Measurements from ENCODE around the gene IL4. TPM values are rescaled to one million over a fixed set of nuclear protein-coding genes. Genes with fewer than 3 reads are reported as not detected.
A peak's percentile ranks its signal among the peaks of the same experiment; 100 is the strongest.

The IL4 gene
- total and polyA plus RNA-seq, 2 donors from 2014 or later = not detected

GRCh38 chr5:132655821-132656773, 17.7 kb upstream of the IL4 start:
- TF ChIP-seq, protein P1, sequence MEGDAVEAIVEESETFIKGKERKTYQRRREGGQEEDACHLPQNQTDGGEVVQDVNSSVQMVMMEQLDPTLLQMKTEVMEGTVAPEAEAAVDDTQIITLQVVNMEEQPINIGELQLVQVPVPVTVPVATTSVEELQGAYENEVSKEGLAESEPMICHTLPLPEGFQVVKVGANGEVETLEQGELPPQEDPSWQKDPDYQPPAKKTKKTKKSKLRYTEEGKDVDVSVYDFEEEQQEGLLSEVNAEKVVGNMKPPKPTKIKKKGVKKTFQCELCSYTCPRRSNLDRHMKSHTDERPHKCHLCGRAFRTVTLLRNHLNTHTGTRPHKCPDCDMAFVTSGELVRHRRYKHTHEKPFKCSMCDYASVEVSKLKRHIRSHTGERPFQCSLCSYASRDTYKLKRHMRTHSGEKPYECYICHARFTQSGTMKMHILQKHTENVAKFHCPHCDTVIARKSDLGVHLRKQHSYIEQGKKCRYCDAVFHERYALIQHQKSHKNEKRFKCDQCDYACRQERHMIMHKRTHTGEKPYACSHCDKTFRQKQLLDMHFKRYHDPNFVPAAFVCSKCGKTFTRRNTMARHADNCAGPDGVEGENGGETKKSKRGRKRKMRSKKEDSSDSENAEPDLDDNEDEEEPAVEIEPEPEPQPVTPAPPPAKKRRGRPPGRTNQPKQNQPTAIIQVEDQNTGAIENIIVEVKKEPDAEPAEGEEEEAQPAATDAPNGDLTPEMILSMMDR (IDR thresholded peaks at IDR 0.05; ENCODE audit: borderline replicate concordance, extremely low read depth, insufficient read depth) = no peak
- Histone ChIP-seq H3K4me1 (ENCODE audit: control insufficient read depth in 2 of 3, insufficient read depth in 2 of 3, low read depth in 1 of 3, low read length in 3 of 3) (peaks cover 0 to 2% (median 0%) of the 10 kb centered on the region in 3 donors), H3K27me3 (ENCODE audit: control insufficient read depth, insufficient read depth, low read length) (peaks cover 2% of the 10 kb centered on the region), H3K4me3 (ENCODE audit: low read length in 3 of 3) (peak overlapping the region in 1 of 3 donors; percentile 29), H3K36me3 (ENCODE audit: control insufficient read depth in 2 of 3, insufficient read depth in 3 of 3, low read length in 3 of 3) (no peaks in the 10 kb centered on the region), H3K27ac (ENCODE audit: low read depth in 2 of 2, low read length in 2 of 2) (no peak overlapping the region), H3K9ac (ENCODE audit: low read length in 3 of 3) (no peak overlapping the region), H3K9me3 (ENCODE audit: control insufficient read depth in 2 of 3, insufficient read depth in 1 of 3, low read length in 3 of 3) (no peaks in the 10 kb centered on the region)
- DNase-seq (peak in 3 of 5 donors; percentile 36 to 53 (median 40)), FAIRE-seq (no peak)
- intact Hi-C loops (cut with DNase I) = no loop called here

DNA sequence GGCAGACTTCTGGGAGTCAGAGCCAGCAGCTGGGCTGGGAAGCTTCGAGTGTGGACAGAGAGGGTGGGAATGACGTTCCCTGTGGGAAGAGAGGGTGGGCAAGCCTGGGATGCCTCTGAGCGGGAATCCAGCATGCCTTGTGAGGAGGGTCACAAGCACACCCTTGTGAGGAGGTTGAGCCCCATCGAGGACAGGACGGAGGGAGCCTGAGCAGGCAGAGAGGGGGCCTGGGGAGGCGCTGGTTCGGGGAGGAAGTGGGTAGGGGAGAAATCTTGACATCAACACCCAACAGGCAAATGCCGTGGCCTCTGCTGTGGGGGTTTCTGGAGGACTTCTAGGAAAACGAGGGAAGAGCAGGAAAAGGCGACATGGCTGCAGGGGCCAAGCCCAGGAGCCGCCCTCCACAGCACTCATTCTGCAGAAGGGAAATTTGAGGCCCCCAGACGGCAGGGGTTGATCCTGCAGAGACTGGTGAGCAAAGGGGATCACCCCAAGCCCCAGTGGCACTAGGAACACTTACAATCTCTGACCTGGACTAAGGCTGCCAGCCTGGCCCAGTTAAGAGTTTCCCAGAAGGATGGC, 16.9 kb upstream of the IL4 start:
- intact Hi-C loops (cut with DNase I) = no loop called here
- FAIRE-seq = no peak

GRCh38 chr5:132657676-132658380, 16.0 kb upstream of the IL4 start, which contains the start of gene IL13:
TSS of gene IL13 (plus strand) at chr5:132658173. CDS start at chr5:132658187, 14 bp downstream.
- Histone ChIP-seq H3K27ac (ENCODE audit: low read depth in 2 of 2, low read length in 2 of 2) (no peak within 1 kb of the TSS), H3K9ac (ENCODE audit: low read length in 3 of 3) (no peak within 1 kb of the TSS), H3K4me1 (ENCODE audit: control insufficient read depth in 2 of 3, insufficient read depth in 2 of 3, low read depth in 1 of 3, low read length in 3 of 3) (peaks cover 0 to 2% (median 0%) of the 10 kb centered on the region in 3 donors), H3K27me3 (ENCODE audit: control insufficient read depth, insufficient read depth, low read length) (peaks cover 2% of the 10 kb centered on the region), H3K9me3 (ENCODE audit: control insufficient read depth in 2 of 3, insufficient read depth in 1 of 3, low read length in 3 of 3) (no peaks in the 10 kb centered on the region), H3K4me3 (ENCODE audit: low read length in 3 of 3) (no peak within 1 kb of the TSS), H3K36me3 (ENCODE audit: control insufficient read depth in 2 of 3, insufficient read depth in 3 of 3, low read length in 3 of 3) (no peaks in the 10 kb centered on the region)
- intact Hi-C loops (cut with DNase I) = no loop called here
- TF ChIP-seq, protein P1 (IDR thresholded peaks at IDR 0.05; ENCODE audit: borderline replicate concordance, extremely low read depth, insufficient read depth) = no peak
- DNase-seq (no peak), FAIRE-seq (no peak)

More for the DNA sequence above, 16.9 kb upstream of the IL4 start:
- H3K27me3 ChIP-seq (ENCODE audit: control insufficient read depth, insufficient read depth, low read length) = peaks cover 2% of the 10 kb centered on the region
- DNase-seq = no peak
- TF ChIP-seq, protein P1 (IDR thresholded peaks at IDR 0.05; ENCODE audit: borderline replicate concordance, extremely low read depth, insufficient read depth) = no peak
- H3K36me3 ChIP-seq (ENCODE audit: control insufficient read depth in 2 of 3, insufficient read depth in 3 of 3, low read length in 3 of 3) = no peaks in the 10 kb centered on the region
- H3K4me1 ChIP-seq (ENCODE audit: control insufficient read depth in 2 of 3, insufficient read depth in 2 of 3, low read depth in 1 of 3, low read length in 3 of 3) = peaks cover 0 to 2% (median 0%) of the 10 kb centered on the region in 3 donors
- no peaks in the 10 kb centered on the region for H3K9me3 ChIP-seq (ENCODE audit: control insufficient read depth in 2 of 3, insufficient read depth in 1 of 3, low read length in 3 of 3)
- H3K27ac ChIP-seq (ENCODE audit: low read depth in 2 of 2, low read length in 2 of 2) = no peak overlapping the region
- no peak overlapping the region for H3K9ac ChIP-seq (ENCODE audit: low read length in 3 of 3)
- H3K4me3 ChIP-seq (ENCODE audit: low read length in 3 of 3) = peak overlapping the region in 1 of 3 donors; percentile 29
